PC-9 (cell line): Measurements from ENCODE around the gene SLC1A2.

Experiments used
- EZH2 ChIP-seq: fragments of 200-600 bp; sonication (generic); IDR thresholded peaks from 2 replicates; pipeline ENCODE4 v1.8.0; 2017; ENCODE audit warnings: antibody characterized with exemption, low read depth
- TF ChIP-seq, protein P1 (sequence below): fragments of 200-600 bp; sonication (generic); conservative IDR thresholded peaks from 2 replicates; pipeline ENCODE4 v1.6.1; 2017; ENCODE audit warnings: mixed run types, antibody characterized with exemption, mild to moderate bottlenecking, moderate library complexity

GRCh38 chr11:35277827-35278226, 141.5 kb downstream of the SLC1A2 start:
- TF ChIP-seq, protein P1, sequence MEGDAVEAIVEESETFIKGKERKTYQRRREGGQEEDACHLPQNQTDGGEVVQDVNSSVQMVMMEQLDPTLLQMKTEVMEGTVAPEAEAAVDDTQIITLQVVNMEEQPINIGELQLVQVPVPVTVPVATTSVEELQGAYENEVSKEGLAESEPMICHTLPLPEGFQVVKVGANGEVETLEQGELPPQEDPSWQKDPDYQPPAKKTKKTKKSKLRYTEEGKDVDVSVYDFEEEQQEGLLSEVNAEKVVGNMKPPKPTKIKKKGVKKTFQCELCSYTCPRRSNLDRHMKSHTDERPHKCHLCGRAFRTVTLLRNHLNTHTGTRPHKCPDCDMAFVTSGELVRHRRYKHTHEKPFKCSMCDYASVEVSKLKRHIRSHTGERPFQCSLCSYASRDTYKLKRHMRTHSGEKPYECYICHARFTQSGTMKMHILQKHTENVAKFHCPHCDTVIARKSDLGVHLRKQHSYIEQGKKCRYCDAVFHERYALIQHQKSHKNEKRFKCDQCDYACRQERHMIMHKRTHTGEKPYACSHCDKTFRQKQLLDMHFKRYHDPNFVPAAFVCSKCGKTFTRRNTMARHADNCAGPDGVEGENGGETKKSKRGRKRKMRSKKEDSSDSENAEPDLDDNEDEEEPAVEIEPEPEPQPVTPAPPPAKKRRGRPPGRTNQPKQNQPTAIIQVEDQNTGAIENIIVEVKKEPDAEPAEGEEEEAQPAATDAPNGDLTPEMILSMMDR: no peak
- no peak for TF ChIP-seq EZH2
